ENCODE data around the gene KLHL21. TPM values are rescaled to one million over a fixed set of nuclear protein-coding genes. Genes with fewer than 3 reads are reported as not detected.
"Not testable (repeated sequence)": the region's sequence is repeated elsewhere in the genome, so short reads cannot be mapped to it uniquely, and the experiment has no call there.

KLHL21 gene
- total and polyA plus RNA-seq, 2 donors (not counting 1 experiment from before 2014, with no cell fraction given): 14.4 to 29.9 TPM

DNA sequence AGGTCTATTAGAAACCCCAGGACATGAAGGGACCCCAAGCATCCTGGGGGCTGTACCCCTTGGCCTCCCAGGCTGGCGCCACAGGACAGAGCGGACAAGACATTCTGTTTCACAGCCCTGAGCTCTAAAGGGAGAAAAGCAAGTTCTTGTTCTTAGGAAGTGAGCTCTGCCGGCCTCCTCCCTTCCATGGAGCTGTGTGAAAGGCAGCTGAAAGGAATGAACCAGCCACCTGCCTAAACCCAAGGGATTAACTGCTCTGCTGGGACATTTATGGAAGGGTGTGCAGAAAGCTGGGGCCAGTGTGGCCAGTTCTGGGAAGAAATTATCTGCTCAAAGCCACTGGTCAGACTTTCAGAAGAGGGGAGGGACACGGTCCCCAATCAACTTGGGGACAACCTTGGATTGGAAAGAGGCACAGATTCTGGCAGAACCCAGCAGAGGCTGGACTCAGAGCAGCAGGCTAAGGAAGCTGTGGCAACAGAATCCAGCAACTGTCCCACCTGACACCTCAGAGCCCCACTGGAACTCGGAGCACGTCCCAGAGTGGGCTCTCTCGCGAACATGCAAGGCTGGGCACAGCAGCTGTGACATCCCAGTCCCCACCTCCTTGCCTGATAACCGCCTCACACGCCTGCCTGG is 2.1 kb downstream of the KLHL21 start:
- peak overlapping the region; percentile 78 for H3K9ac ChIP-seq (ENCODE audit: low read length)
- H3K79me2 ChIP-seq (ENCODE audit: control insufficient read depth, insufficient read depth, low read length): peaks cover 59% of the 10 kb centered on the region
- H3K4me2 ChIP-seq (replicated peaks; ENCODE audit: low read depth, low read length, poor library complexity, severe bottlenecking): peak overlapping the region; percentile 100
- Mint-ChIP-seq H3K9me3 (ENCODE audit: insufficient read depth) (no peaks in the 10 kb centered on the region), H3K4me1 (peaks cover 42% of the 10 kb centered on the region), H3K27ac (peak overlapping the region; percentile 92), H3K4me3 (peak overlapping the region; percentile 93), H3K27me3 (no peaks in the 10 kb centered on the region)
- ATAC-seq (ENCODE audit: low read depth): no peak
- H3K27me3 ChIP-seq (replicated peaks in 1 of 4; ENCODE audit: control extremely low read depth in 1 of 4, control insufficient read depth in 3 of 4, insufficient read depth in 4 of 4, low read length in 3 of 4): no peaks in the 10 kb centered on the region
- POLR2A ChIA-PET: interaction anchor here (0.6 to 2.5 kb wide), 3 partner anchors 17 to 46 kb away, joined by 3 to 14 read pairs (median 7); partner anchors contain the start of genes NOL9, TAS1R1 and ZBTB48
- CTCF ChIA-PET: interaction anchor here (1.1 to 5.4 kb wide), 5 partner anchors 17 to 46 kb away, joined by 3 to 33 read pairs (median 4); partner anchors contain the start of genes NOL9, TAS1R1 and THAP3
- H3K4me3 ChIP-seq (ENCODE audit: control extremely low read depth in 1 of 5, extremely low read depth in 1 of 5, insufficient read depth in 1 of 5, low read depth in 2 of 5, low read length in 4 of 5): peak overlapping the region; percentile 65 to 94 (median 68)
- no peak overlapping the region for H3K27ac ChIP-seq (ENCODE audit: low read length in 2 of 2)
- peak overlapping the region; percentile 89 for H2AFZ ChIP-seq (ENCODE audit: insufficient read depth, low read depth, low read length, poor library complexity, severe bottlenecking)
- H4K20me1 ChIP-seq (ENCODE audit: control insufficient read depth, insufficient read depth, low read length, poor library complexity, severe bottlenecking): peaks cover 48% of the 10 kb centered on the region
- 24% methylated on average over 8 of the region's 10 CpGs for WGBS (ENCODE audit: insufficient coverage)
- TF ChIP-seq EZH2 (IDR thresholded peaks at IDR 0.05; ENCODE audit: borderline replicate concordance, insufficient read depth, low read depth, low read length, poor library complexity, severe bottlenecking): no peak
- DNase-seq: no peak
- peaks cover 29 to 43% of the 10 kb centered on the region in 2 donors for H3K4me1 ChIP-seq (ENCODE audit: control insufficient read depth in 2 of 2, insufficient read depth in 2 of 2, low read length in 2 of 2)
- intact Hi-C loops (cut with micrococcal nuclease): loop anchor here (1.0 kb wide), 1 partner anchor 20 kb away; no protein-coding TSS in a partner anchor
- H3K9me3 ChIP-seq (ENCODE audit: control extremely low read depth in 1 of 3, control insufficient read depth in 2 of 3, insufficient read depth in 1 of 3, low read length in 2 of 3): no peaks in the 10 kb centered on the region
- peaks cover 0 to 23% of the 10 kb centered on the region in 2 experiments for H3K36me3 ChIP-seq (replicated peaks in 1 of 2; ENCODE audit: control extremely low read depth in 1 of 2, control insufficient read depth in 1 of 2, extremely low read depth in 1 of 2, insufficient read depth in 2 of 2, low read length in 1 of 2)

- H3K9me3 ChIP-seq (ENCODE audit: control extremely low read depth in 1 of 3, control insufficient read depth in 2 of 3, insufficient read depth in 1 of 3, low read length in 2 of 3); DNase-seq; H3K9me3 Mint-ChIP-seq (ENCODE audit: insufficient read depth); H2AFZ ChIP-seq (ENCODE audit: insufficient read depth, low read depth, low read length, poor library complexity, severe bottlenecking); ATAC-seq (ENCODE audit: low read depth); H3K27me3 Mint-ChIP-seq; H3K27me3 ChIP-seq (replicated peaks in 1 of 4; ENCODE audit: control extremely low read depth in 1 of 4, control insufficient read depth in 3 of 4, insufficient read depth in 4 of 4, low read length in 3 of 4); H3K27ac ChIP-seq (ENCODE audit: low read length in 2 of 2): not testable (repeated sequence)
- peak overlapping the region; percentile 93 for H3K4me3 Mint-ChIP-seq
- Histone ChIP-seq H4K20me1 (ENCODE audit: control insufficient read depth, insufficient read depth, low read length, poor library complexity, severe bottlenecking) (peaks cover 51% of the 10 kb centered on the region), H3K4me1 (ENCODE audit: control insufficient read depth in 2 of 2, insufficient read depth in 2 of 2, low read length in 2 of 2) (peaks cover 29 to 43% of the 10 kb centered on the region in 2 donors), H3K4me3 (ENCODE audit: control extremely low read depth in 1 of 5, extremely low read depth in 1 of 5, insufficient read depth in 1 of 5, low read depth in 2 of 5, low read length in 4 of 5) (peak overlapping the region in 4 of 5 experiments; percentile 15 to 94 (median 76)), H3K79me2 (ENCODE audit: control insufficient read depth, insufficient read depth, low read length) (peaks cover 59% of the 10 kb centered on the region), H3K4me2 (replicated peaks; ENCODE audit: low read depth, low read length, poor library complexity, severe bottlenecking) (peak overlapping the region; percentile 100), H3K9ac (ENCODE audit: low read length) (peak overlapping the region; percentile 78), H3K36me3 (replicated peaks in 1 of 2; ENCODE audit: control extremely low read depth in 1 of 2, control insufficient read depth in 1 of 2, extremely low read depth in 1 of 2, insufficient read depth in 2 of 2, low read length in 1 of 2) (peaks cover 0 to 27% of the 10 kb centered on the region in 2 experiments)
- intact Hi-C loops (cut with micrococcal nuclease): loop anchor here (2.0 kb wide), 1 partner anchor 13 kb away; the partner anchor contains the start of gene PHF13
- peaks cover 42% of the 10 kb centered on the region for H3K4me1 Mint-ChIP-seq
- ChIA-PET CTCF (interaction anchor here (1.1 to 5.4 kb wide), 6 partner anchors 17 to 47 kb away, joined by 3 to 33 read pairs (median 4); partner anchors contain the start of genes NOL9, TAS1R1 and THAP3), POLR2A (interaction anchor here (0.6 to 1.7 kb wide), 2 partner anchors 16 to 19 kb away, joined by 3 to 7 read pairs; partner anchors contain the start of gene ZBTB48)
- peak overlapping the region; percentile 53 for H3K27ac Mint-ChIP-seq
- whole genome bisulfite sequencing (ENCODE audit: insufficient coverage): 0% methylated on average over 1 of the region's 8 CpGs
Observed at GRCh38 chr1:6599991-6600390, 2.7 kb downstream of the KLHL21 start.

Measured in B cell (primary cell).